IMR-90 (cell line): ENCODE data around the gene PRTG.

Experiments used
- CEBPB ChIP-seq: IDR thresholded peaks from 2 replicates; pipeline ENCODE4 v1.6.1; 2012; ENCODE audit warnings: low read depth, low read length, improper control_type of control experiment
- CHD1 ChIP-seq: IDR thresholded peaks from 2 replicates; pipeline ENCODE4 v1.6.1; 2012; ENCODE audit warnings: low read depth, low read length, improper control_type of control experiment
- CTCF ChIP-seq: conservative IDR thresholded peaks from 2 replicates; pipeline ENCODE4 v1.5.1; 2012; ENCODE audit warnings: mild to moderate bottlenecking, low read depth, low read length, improper control_type of control experiment
- ELK1 ChIP-seq: fragments of 150-350 bp; IDR thresholded peaks from 2 replicates; pipeline ENCODE4 v1.6.1; 2016; ENCODE audit warnings: low read depth, mild to moderate bottlenecking, low read length, moderate library complexity, borderline replicate concordance
- MAFK ChIP-seq: IDR thresholded peaks from 2 replicates; pipeline ENCODE4 v1.6.1; 2012; ENCODE audit warnings: low read depth, low read length, improper control_type of control experiment
- MAZ ChIP-seq: IDR thresholded peaks from 2 replicates; pipeline ENCODE4 v1.6.1; 2012; ENCODE audit warnings: low read depth, mild to moderate bottlenecking, low read length, improper control_type of control experiment, moderate library complexity, borderline replicate concordance
- MXI1 ChIP-seq: IDR thresholded peaks from 2 replicates; pipeline ENCODE4 v1.6.1; 2012; ENCODE audit warnings: low read depth, mild to moderate bottlenecking, low read length, moderate library complexity, borderline replicate concordance
- NFE2L2 ChIP-seq: fragments of 150-350 bp; IDR thresholded peaks from 2 replicates; pipeline ENCODE4 v1.6.1; 2016; ENCODE audit warnings: low read depth, mild to moderate bottlenecking, low read length
- POLR2A ChIP-seq: IDR thresholded peaks from 2 replicates; pipeline ENCODE4 v1.6.1; 2012; ENCODE audit warnings: mild to moderate bottlenecking, low read depth, low read length
- RAD21 ChIP-seq: IDR thresholded peaks from 2 replicates; pipeline ENCODE4 v1.6.1; 2012; ENCODE audit warnings: low read length, improper control_type of control experiment
- RFX5 ChIP-seq: IDR thresholded peaks from 2 replicates; pipeline ENCODE4 v1.8.0; 2012; ENCODE audit warnings: low read depth, mild to moderate bottlenecking, low read length, moderate library complexity
- SMC3 ChIP-seq: fragments of 150-350 bp; IDR thresholded peaks from 2 replicates; pipeline ENCODE4 v1.6.1; 2016; ENCODE audit warnings: low read depth, mild to moderate bottlenecking, antibody characterized with exemption, low read length, moderate library complexity
- USF2 ChIP-seq: fragments of 150-350 bp; IDR thresholded peaks from 2 replicates; pipeline ENCODE4 v1.6.1; 2017; ENCODE audit warnings: mild to moderate bottlenecking, antibody characterized with exemption, low read length, low read depth

GRCh38 chr15:55750706-55751105, 7.8 kb upstream of the PRTG start:
- TF ChIP-seq NFE2L2 (no peak), CTCF (no peak), POLR2A (no peak), CEBPB (0 out of 2 replicates have a peak, but pooled peaks have one; percentile 5), RFX5 (no peak), RAD21 (no peak), SMC3 (no peak), USF2 (no peak), MAZ (no peak), MAFK (no peak), CHD1 (no peak), ELK1 (no peak), MXI1 (no peak)
